ENCODE data around the gene NACC2. TPM values are rescaled to one million over a fixed set of nuclear protein-coding genes. Genes with fewer than 3 reads are reported as not detected.
A peak's percentile ranks its signal among the peaks of the same experiment; 100 is the strongest.

NACC2 gene
- total RNA-seq, 1 donor from 2014 or later = 34.0 TPM

DNA sequence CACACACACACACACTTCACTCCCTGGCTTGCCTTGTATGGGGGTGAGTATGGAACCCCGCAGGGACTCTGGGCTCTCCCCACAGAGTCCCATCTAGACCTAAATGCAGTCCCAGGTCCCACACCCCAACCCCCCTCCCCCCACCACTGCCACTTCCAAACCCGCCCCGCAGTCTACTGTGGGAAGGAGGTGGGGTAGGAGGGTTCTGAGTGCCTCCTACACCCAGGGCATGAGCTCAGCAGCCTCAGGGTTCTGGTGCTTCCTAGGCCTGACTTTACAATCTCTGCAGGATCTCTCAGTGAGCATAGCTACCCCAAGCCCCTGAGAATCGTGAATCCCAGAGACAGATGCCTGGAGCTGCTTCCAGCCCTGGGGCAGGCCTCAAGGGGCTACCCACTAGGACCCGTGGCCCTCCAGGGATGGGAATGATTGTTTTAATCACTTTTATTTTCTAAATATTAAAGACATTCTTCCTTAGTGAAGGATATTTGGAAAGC is 1.5 kb upstream of the NACC2 start:
- no peak overlapping the region for H3K9ac ChIP-seq (ENCODE audit: low read length)
- Mint-ChIP-seq H3K36me3 (ENCODE audit: low read depth, unreplicated experiment) (peaks cover 3% of the 10 kb centered on the region), H3K27me3 (ENCODE audit: low read depth, unreplicated experiment) (peaks cover 9% of the 10 kb centered on the region), H3K4me3 (ENCODE audit: unreplicated experiment) (peak overlapping the region; percentile 72), H3K27ac (ENCODE audit: unreplicated experiment) (no peak overlapping the region), H3K4me1 (ENCODE audit: low read depth, unreplicated experiment) (peaks cover 16% of the 10 kb centered on the region), H3K9me3 (ENCODE audit: unreplicated experiment) (no peaks in the 10 kb centered on the region)
- no peaks in the 10 kb centered on the region for H3K27me3 ChIP-seq (ENCODE audit: insufficient read depth, low read length)
- H3K4me3 ChIP-seq (ENCODE audit: insufficient read depth, low read depth, low read length) = no peak overlapping the region
- FAIRE-seq (no peak), DNase-seq (ENCODE audit: low read depth) (no peak)
- H3K9me3 ChIP-seq (ENCODE audit: insufficient read depth, low read depth, low read length) = no peaks in the 10 kb centered on the region
- no peak overlapping the region for H2AFZ ChIP-seq (ENCODE audit: low read depth, low read length)
- H4K20me1 ChIP-seq (ENCODE audit: insufficient read depth, low read length) = peaks cover 27% of the 10 kb centered on the region
- peaks cover 19% of the 10 kb centered on the region for H3K4me1 ChIP-seq (ENCODE audit: insufficient read depth, low read length)
- H3K36me3 ChIP-seq (ENCODE audit: insufficient read depth, low read length) = no peaks in the 10 kb centered on the region
- H3K27ac ChIP-seq (ENCODE audit: low read depth, low read length) = no peak overlapping the region
- H3K79me2 ChIP-seq (ENCODE audit: insufficient read depth, low read length) = peaks cover 35% of the 10 kb centered on the region
- TF ChIP-seq EZH2 (IDR thresholded peaks at IDR 0.05; ENCODE audit: insufficient read depth, low read length) = no peak
- TF ChIP-seq, protein P1, sequence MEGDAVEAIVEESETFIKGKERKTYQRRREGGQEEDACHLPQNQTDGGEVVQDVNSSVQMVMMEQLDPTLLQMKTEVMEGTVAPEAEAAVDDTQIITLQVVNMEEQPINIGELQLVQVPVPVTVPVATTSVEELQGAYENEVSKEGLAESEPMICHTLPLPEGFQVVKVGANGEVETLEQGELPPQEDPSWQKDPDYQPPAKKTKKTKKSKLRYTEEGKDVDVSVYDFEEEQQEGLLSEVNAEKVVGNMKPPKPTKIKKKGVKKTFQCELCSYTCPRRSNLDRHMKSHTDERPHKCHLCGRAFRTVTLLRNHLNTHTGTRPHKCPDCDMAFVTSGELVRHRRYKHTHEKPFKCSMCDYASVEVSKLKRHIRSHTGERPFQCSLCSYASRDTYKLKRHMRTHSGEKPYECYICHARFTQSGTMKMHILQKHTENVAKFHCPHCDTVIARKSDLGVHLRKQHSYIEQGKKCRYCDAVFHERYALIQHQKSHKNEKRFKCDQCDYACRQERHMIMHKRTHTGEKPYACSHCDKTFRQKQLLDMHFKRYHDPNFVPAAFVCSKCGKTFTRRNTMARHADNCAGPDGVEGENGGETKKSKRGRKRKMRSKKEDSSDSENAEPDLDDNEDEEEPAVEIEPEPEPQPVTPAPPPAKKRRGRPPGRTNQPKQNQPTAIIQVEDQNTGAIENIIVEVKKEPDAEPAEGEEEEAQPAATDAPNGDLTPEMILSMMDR (IDR thresholded peaks at IDR 0.05; ENCODE audit: insufficient read depth, low read depth, low read length) = no peak
- no peak overlapping the region for H3K4me2 ChIP-seq (ENCODE audit: low read length)

DNA sequence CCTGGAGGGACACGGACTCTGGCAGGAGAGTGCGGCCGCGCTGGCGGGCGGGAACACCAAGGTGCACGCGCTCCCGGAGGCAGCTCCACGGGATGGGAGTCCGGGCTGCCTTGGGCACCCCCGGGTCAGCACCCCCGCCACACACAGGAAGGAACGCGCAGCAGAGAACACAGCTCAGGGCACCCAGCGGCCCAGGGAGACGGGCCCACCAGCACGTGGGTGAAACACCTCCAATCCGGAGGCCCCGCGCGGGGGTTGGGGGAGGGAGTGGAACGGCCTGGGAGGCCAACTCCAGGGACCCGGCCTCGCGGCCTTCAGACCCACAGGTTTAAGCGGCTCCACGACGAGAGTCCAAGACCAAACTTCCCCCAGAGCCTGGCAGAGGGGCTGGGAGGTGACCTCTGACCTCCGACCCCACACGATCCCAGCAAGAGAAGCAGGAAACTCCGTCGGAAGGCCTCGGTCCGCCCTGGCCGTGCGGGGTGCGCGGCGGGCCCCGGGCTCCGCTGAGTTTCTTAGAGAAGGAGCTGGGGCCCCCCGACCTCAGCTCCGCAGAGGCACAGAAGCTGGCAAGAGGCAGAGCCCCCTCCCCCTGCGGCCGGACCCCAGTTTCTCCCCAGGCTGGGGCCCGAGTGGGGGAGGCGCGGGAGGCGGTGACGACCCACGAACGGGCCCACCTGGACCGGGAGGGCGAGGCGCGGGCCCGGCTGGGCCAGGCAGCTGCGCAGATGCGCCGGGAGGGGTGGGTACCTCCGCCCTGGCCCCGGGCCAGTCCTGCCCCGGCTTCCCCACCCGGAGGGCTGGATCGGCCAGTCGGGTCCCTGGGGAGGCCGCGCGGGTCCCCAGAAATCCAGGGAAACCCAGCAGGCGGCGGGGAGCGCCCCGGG is 851 bp downstream of the NACC2 start:
- H3K36me3 Mint-ChIP-seq (ENCODE audit: low read depth, unreplicated experiment) = peaks cover 3% of the 10 kb centered on the region
- Histone ChIP-seq H3K4me2 (ENCODE audit: low read length) (peak overlapping the region; percentile 94), H3K4me3 (ENCODE audit: insufficient read depth, low read depth, low read length) (peak overlapping the region; percentile 66), H3K9ac (ENCODE audit: low read length) (peak overlapping the region; percentile 75), H4K20me1 (ENCODE audit: insufficient read depth, low read length) (peaks cover 49% of the 10 kb centered on the region), H3K36me3 (ENCODE audit: insufficient read depth, low read length) (no peaks in the 10 kb centered on the region), H3K9me3 (ENCODE audit: insufficient read depth, low read depth, low read length) (no peaks in the 10 kb centered on the region), H3K27ac (ENCODE audit: low read depth, low read length) (no peak overlapping the region), H2AFZ (ENCODE audit: low read depth, low read length) (peak overlapping the region; percentile 71), H3K4me1 (ENCODE audit: insufficient read depth, low read length) (peaks cover 30% of the 10 kb centered on the region), H3K27me3 (ENCODE audit: insufficient read depth, low read length) (no peaks in the 10 kb centered on the region), H3K79me2 (ENCODE audit: insufficient read depth, low read length) (peaks cover 56% of the 10 kb centered on the region)
- no peaks in the 10 kb centered on the region for H3K9me3 Mint-ChIP-seq (ENCODE audit: unreplicated experiment)
- TF ChIP-seq, protein P1 (IDR thresholded peaks at IDR 0.05; ENCODE audit: insufficient read depth, low read depth, low read length) = no peak
- no peak for TF ChIP-seq EZH2 (IDR thresholded peaks at IDR 0.05; ENCODE audit: insufficient read depth, low read length)
- H3K27ac Mint-ChIP-seq (ENCODE audit: unreplicated experiment) = peak overlapping the region; percentile 53
- peaks cover 8% of the 10 kb centered on the region for H3K27me3 Mint-ChIP-seq (ENCODE audit: low read depth, unreplicated experiment)
- FAIRE-seq = no peak
- peaks cover 20% of the 10 kb centered on the region for H3K4me1 Mint-ChIP-seq (ENCODE audit: low read depth, unreplicated experiment)
- H3K4me3 Mint-ChIP-seq (ENCODE audit: unreplicated experiment) = peak overlapping the region; percentile 73
- peak; percentile 42 for DNase-seq (ENCODE audit: low read depth)

All from astrocyte (in vitro differentiated cells and primary cell).